ENCODE results near the gene FRMD7. TPM values are rescaled to one million over a fixed set of nuclear protein-coding genes. Genes with fewer than 3 reads are reported as not detected.

Gene FRMD7, protein sequence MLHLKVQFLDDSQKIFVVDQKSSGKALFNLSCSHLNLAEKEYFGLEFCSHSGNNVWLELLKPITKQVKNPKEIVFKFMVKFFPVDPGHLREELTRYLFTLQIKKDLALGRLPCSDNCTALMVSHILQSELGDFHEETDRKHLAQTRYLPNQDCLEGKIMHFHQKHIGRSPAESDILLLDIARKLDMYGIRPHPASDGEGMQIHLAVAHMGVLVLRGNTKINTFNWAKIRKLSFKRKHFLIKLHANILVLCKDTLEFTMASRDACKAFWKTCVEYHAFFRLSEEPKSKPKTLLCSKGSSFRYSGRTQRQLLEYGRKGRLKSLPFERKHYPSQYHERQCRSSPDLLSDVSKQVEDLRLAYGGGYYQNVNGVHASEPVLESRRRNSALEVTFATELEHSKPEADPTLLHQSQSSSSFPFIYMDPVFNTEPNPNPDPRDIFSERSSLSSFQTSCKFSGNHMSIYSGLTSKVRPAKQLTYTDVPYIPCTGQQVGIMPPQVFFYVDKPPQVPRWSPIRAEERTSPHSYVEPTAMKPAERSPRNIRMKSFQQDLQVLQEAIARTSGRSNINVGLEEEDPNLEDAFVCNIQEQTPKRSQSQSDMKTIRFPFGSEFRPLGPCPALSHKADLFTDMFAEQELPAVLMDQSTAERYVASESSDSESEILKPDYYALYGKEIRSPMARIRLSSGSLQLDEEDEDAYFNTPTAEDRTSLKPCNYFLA
- 0.19 TPM for total RNA-seq
- polyA plus RNA-seq (ENCODE audit: insufficient read depth, low read depth, low replicate concordance): 2.5 TPM
- long read RNA-seq, donor 1: 0 reads
- long read RNA-seq, donor 2: 0 reads
- long read RNA-seq, donor 3: 0 reads
- long read RNA-seq, donor 4: 0 reads
- long read RNA-seq, donor 5: 0 reads
- long read RNA-seq, donor 6: 0 reads
- long read RNA-seq, donor 7: 0 reads
- long read RNA-seq, donor 8: 0 reads
- long read RNA-seq, donor 9: 0 reads
- long read RNA-seq, donor 10: 0 reads

DNA sequence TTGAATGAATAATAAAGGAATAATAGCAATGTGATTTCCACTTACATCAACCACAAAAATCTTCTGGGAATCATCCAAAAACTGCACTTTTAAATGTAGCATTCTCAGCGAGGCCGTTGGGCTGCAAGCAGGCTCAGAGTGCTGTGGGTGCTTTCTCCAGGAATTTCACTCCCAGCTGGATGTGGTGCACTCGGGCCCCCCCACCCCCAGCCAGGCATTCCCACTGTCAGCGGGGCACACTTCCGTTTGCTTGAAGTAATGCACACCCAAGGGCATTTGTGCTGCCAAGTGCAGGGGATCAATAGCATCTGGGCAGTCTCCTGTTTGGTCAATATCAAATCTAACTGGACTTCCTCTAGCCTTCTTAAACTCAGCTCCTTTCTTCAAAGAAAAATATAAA is at the start of gene FRMD7:
FRMD7 (minus strand) TSS at position 278 of the 400 bp plus-strand sequence; CDS start at position 102, 176 bp downstream.
- no peaks in the 10 kb centered on the region for H3K36me3 ChIP-seq (ENCODE audit: control insufficient read depth in 2 of 3, insufficient read depth in 3 of 3, low read length in 3 of 3)
- FAIRE-seq: no peak
- no peaks in the 10 kb centered on the region for H3K4me1 ChIP-seq (ENCODE audit: control insufficient read depth in 2 of 3, insufficient read depth in 2 of 3, low read depth in 1 of 3, low read length in 3 of 3)
- H3K27ac ChIP-seq (ENCODE audit: low read depth in 2 of 2, low read length in 2 of 2): no peak within 1 kb of the TSS
- no peaks in the 10 kb centered on the region for H3K27me3 ChIP-seq (ENCODE audit: control insufficient read depth, insufficient read depth, low read length)
- no peak for TF ChIP-seq CTCF (IDR thresholded peaks at IDR 0.05; ENCODE audit: borderline replicate concordance, extremely low read depth, insufficient read depth)
- intact Hi-C loops (cut with DNase I): no loop called here
- no peak within 1 kb of the TSS for H3K9ac ChIP-seq (ENCODE audit: low read length in 3 of 3)
- DNase-seq: peak in 1 of 5 donors; percentile 5
- H3K9me3 ChIP-seq (ENCODE audit: control insufficient read depth in 2 of 3, insufficient read depth in 1 of 3, low read length in 3 of 3): no peaks in the 10 kb centered on the region
- H3K4me3 ChIP-seq (ENCODE audit: low read length in 3 of 3): no peak within 1 kb of the TSS

- H3K36me3 ChIP-seq (ENCODE audit: control insufficient read depth in 2 of 3, insufficient read depth in 3 of 3, low read length in 3 of 3): no peaks in the 10 kb centered on the region
Measured at GRCh38 chrX:132173647-132174046, 45.8 kb upstream of the FRMD7 start.

DNA sequence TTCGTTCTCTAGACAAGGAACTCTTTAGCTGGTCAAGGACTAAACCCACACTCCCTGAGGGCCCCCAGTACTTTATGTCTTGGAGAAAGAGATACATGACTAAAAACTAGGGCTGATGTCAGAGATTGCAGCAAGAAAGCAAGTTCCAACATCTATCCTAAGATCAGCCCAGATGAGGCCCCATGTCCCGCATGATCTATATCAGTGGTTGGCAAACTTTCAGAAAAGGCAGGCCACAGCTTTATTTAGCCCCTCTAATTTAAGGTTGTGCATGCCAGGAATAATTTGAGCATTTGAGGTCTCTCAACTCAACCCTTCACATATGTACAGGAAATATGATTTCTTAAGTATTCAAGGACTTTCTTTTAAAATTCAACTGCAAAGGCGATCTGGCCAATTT is 44.1 kb upstream of the FRMD7 start:
- Histone ChIP-seq H3K4me3 (ENCODE audit: low read length in 3 of 3) (no peak overlapping the region), H3K9ac (ENCODE audit: low read length in 3 of 3) (no peak overlapping the region), H3K4me1 (ENCODE audit: control insufficient read depth in 2 of 3, insufficient read depth in 2 of 3, low read depth in 1 of 3, low read length in 3 of 3) (no peaks in the 10 kb centered on the region), H3K27me3 (ENCODE audit: control insufficient read depth, insufficient read depth, low read length) (peaks cover 7% of the 10 kb centered on the region), H3K27ac (ENCODE audit: low read depth in 2 of 2, low read length in 2 of 2) (no peak overlapping the region), H3K9me3 (ENCODE audit: control insufficient read depth in 2 of 3, insufficient read depth in 1 of 3, low read length in 3 of 3) (no peaks in the 10 kb centered on the region), H3K36me3 (ENCODE audit: control insufficient read depth in 2 of 3, insufficient read depth in 3 of 3, low read length in 3 of 3) (no peaks in the 10 kb centered on the region)
- no peak for FAIRE-seq
- peak in 1 of 5 donors; percentile 6 for DNase-seq
- no peak for TF ChIP-seq CTCF (IDR thresholded peaks at IDR 0.05; ENCODE audit: borderline replicate concordance, extremely low read depth, insufficient read depth)
- intact Hi-C loops (cut with DNase I): no loop called here

More at GRCh38 chrX:132173647-132174046, 45.8 kb upstream of the FRMD7 start:
- no peak for DNase-seq
- Histone ChIP-seq H3K27ac (ENCODE audit: low read depth in 2 of 2, low read length in 2 of 2) (no peak overlapping the region), H3K9me3 (ENCODE audit: control insufficient read depth in 2 of 3, insufficient read depth in 1 of 3, low read length in 3 of 3) (no peaks in the 10 kb centered on the region), H3K9ac (ENCODE audit: low read length in 3 of 3) (no peak overlapping the region), H3K4me3 (ENCODE audit: low read length in 3 of 3) (no peak overlapping the region), H3K27me3 (ENCODE audit: control insufficient read depth, insufficient read depth, low read length) (peaks cover 11% of the 10 kb centered on the region), H3K4me1 (ENCODE audit: control insufficient read depth in 2 of 3, insufficient read depth in 2 of 3, low read depth in 1 of 3, low read length in 3 of 3) (no peaks in the 10 kb centered on the region)
- no peak for FAIRE-seq
- TF ChIP-seq CTCF (IDR thresholded peaks at IDR 0.05; ENCODE audit: borderline replicate concordance, extremely low read depth, insufficient read depth): no peak
- intact Hi-C loops (cut with DNase I): no loop called here
